Panc1 (cell line): ENCODE results near the gene IDNK. TPM values are rescaled to one million over a fixed set of nuclear protein-coding genes. Genes with fewer than 3 reads are reported as not detected.

Experiments
- total RNA-seq: library from RNA; stranded (reverse); gene quantifications from one replicate; pipeline ENCODE4 v1.2.1, GENCODE V29; 2021; ENCODE audit not compliant: unreplicated experiment

Gene IDNK
- total RNA-seq, 1 experiment from 2014 or later, result 1.9 TPM

Other genes with a start within 250 kb of the IDNK start
- 14.5 TPM for gene FRMD3, start 84.7 kb upstream of the IDNK start, total RNA-seq
- gene UBQLN1, start 84.8 kb downstream of the IDNK start, total RNA-seq, result 92.8 TPM
- 5.2 TPM for gene GKAP1, start 194.6 kb downstream of the IDNK start, total RNA-seq